ENCODE measurements around the gene FMO1.

FMO1 gene

DNA sequence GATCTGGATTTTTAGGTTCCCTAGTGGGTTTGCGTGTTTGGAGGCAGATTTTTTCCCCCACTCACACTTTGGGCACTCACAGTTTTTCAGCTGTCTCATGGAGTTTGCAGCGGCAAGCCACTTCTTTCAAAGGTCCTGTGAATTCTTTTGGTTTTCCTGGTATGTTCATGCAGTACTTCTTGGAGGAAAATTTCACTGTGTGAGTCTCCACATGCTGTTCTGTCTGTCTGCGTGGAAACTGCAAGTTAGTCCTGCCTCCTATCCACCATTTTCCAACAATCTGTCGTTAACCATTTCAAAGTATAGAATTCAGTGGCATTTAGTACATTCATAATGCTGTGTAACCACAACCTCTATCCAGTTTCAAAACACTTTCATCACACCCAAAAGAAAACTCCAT is 793 bp upstream of the FMO1 start:
- TF ChIP-seq JUND (IDR thresholded peaks at IDR 0.05; ENCODE audit: low read depth), result no peak
- in situ Hi-C loops (cut with HindIII; ENCODE audit: low pct_unique_long_range_greater_than_20kb, low sequenced_read_pairs), result no loop called here
- DNase-seq (ENCODE audit: low read depth in 1 of 2, low spot score in 1 of 2), result no peak

GRCh38 chr1:171248841-171249240 is 547 bp downstream of the FMO1 start:
- in situ Hi-C loops (cut with HindIII; ENCODE audit: low pct_unique_long_range_greater_than_20kb, low sequenced_read_pairs), result no loop called here
- TF ChIP-seq JUND (IDR thresholded peaks at IDR 0.05; ENCODE audit: low read depth), result no peak
- no peak for DNase-seq (ENCODE audit: low read depth in 1 of 2, low spot score in 1 of 2)

GRCh38 chr1:171250263-171250662 is 2.0 kb downstream of the FMO1 start:
- in situ Hi-C loops (cut with HindIII; ENCODE audit: low pct_unique_long_range_greater_than_20kb, low sequenced_read_pairs), result no loop called here
- no peak for TF ChIP-seq JUND (IDR thresholded peaks at IDR 0.05; ENCODE audit: low read depth)
- DNase-seq (ENCODE audit: low read depth in 1 of 2, low spot score in 1 of 2), result no peak

GRCh38 chr1:171251042-171251951 is 3.0 kb downstream of the FMO1 start:
- no peak for TF ChIP-seq JUND (IDR thresholded peaks at IDR 0.05; ENCODE audit: low read depth)
- DNase-seq (ENCODE audit: low read depth in 1 of 2, low spot score in 1 of 2), result peak in 1 of 2 experiments; percentile 42
- in situ Hi-C loops (cut with HindIII; ENCODE audit: low pct_unique_long_range_greater_than_20kb, low sequenced_read_pairs), result no loop called here

GRCh38 chr1:171251952-171252300 is 3.6 kb downstream of the FMO1 start:
- no peak for DNase-seq (ENCODE audit: low read depth in 1 of 2, low spot score in 1 of 2)
- no peak for TF ChIP-seq JUND (IDR thresholded peaks at IDR 0.05; ENCODE audit: low read depth)
- in situ Hi-C loops (cut with HindIII; ENCODE audit: low pct_unique_long_range_greater_than_20kb, low sequenced_read_pairs), result no loop called here

DNA sequence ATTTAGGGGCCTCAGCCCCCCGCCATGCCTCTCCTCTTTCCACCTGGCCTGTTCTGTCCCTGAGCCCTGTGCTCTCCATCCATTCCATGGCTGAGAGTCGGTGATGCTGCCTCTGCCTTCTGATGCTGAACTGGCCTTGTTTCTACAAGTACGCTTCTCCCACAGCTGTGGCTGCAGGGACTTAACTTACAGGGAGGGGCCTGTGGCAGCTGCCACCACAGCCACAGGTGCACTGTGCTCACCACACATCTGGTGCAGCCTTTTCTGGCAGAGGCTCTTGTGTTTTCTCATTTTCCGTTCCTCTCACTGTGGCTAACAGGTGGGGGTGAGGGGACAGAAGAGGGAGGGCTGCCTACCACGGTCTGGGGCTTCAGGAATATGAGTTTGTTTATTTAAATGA is 4.2 kb downstream of the FMO1 start:
- TF ChIP-seq JUND (IDR thresholded peaks at IDR 0.05; ENCODE audit: low read depth), result no peak
- DNase-seq (ENCODE audit: low read depth in 1 of 2, low spot score in 1 of 2), result no peak
- in situ Hi-C loops (cut with HindIII; ENCODE audit: low pct_unique_long_range_greater_than_20kb, low sequenced_read_pairs), result no loop called here

- in situ Hi-C loops (cut with HindIII; ENCODE audit: low pct_unique_long_range_greater_than_20kb, low sequenced_read_pairs), result no loop called here
- DNase-seq (ENCODE audit: low read depth in 1 of 2, low spot score in 1 of 2), result no peak
- TF ChIP-seq JUND (IDR thresholded peaks at IDR 0.05; ENCODE audit: low read depth), result no peak
Measured at GRCh38 chr1:171254859-171255258, 6.6 kb downstream of the FMO1 start.

- no peak for DNase-seq (ENCODE audit: low read depth in 1 of 2, low spot score in 1 of 2)
- no peak for TF ChIP-seq JUND (IDR thresholded peaks at IDR 0.05; ENCODE audit: low read depth)
- in situ Hi-C loops (cut with HindIII; ENCODE audit: low pct_unique_long_range_greater_than_20kb, low sequenced_read_pairs), result no loop called here
Measured at GRCh38 chr1:171256940-171257606, 8.8 kb downstream of the FMO1 start.

- no peak for DNase-seq (ENCODE audit: low read depth in 1 of 2, low spot score in 1 of 2)
- no peak for TF ChIP-seq JUND (IDR thresholded peaks at IDR 0.05; ENCODE audit: low read depth)
- in situ Hi-C loops (cut with HindIII; ENCODE audit: low pct_unique_long_range_greater_than_20kb, low sequenced_read_pairs), result no loop called here
Measured at GRCh38 chr1:171257607-171258076, 9.3 kb downstream of the FMO1 start.

- TF ChIP-seq JUND (IDR thresholded peaks at IDR 0.05; ENCODE audit: low read depth), result no peak
- no peak for DNase-seq (ENCODE audit: low read depth in 1 of 2, low spot score in 1 of 2)
- in situ Hi-C loops (cut with HindIII; ENCODE audit: low pct_unique_long_range_greater_than_20kb, low sequenced_read_pairs), result no loop called here
Measured at GRCh38 chr1:171258429-171258828, 10.1 kb downstream of the FMO1 start.

DNA sequence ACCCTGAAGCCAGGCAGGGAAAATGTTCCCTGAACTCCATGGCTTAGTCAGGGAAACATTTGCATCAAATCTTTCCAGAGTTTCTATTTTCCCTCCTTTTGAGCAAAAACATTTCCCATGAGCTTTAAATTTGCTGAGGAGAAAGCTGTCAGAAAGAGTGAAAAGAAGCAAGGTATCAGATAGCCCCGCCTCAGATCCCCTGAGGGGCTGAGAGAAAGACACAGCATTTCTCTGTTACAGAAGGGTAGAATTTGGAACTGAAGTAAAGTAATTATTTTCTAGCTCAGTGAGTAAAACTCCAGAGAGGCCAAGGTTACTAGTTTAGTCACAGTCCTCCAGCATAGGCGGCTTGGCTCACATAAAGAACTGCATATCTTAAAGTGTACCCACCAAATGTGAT is 10.6 kb downstream of the FMO1 start:
- in situ Hi-C loops (cut with HindIII; ENCODE audit: low pct_unique_long_range_greater_than_20kb, low sequenced_read_pairs), result no loop called here
- DNase-seq (ENCODE audit: low read depth in 1 of 2, low spot score in 1 of 2), result no peak
- TF ChIP-seq JUND (IDR thresholded peaks at IDR 0.05; ENCODE audit: low read depth), result no peak

GRCh38 chr1:171261336-171261735 is 13.0 kb downstream of the FMO1 start:
- no peak for DNase-seq (ENCODE audit: low read depth in 1 of 2, low spot score in 1 of 2)
- in situ Hi-C loops (cut with HindIII; ENCODE audit: low pct_unique_long_range_greater_than_20kb, low sequenced_read_pairs), result no loop called here
- TF ChIP-seq JUND (IDR thresholded peaks at IDR 0.05; ENCODE audit: low read depth), result no peak

GRCh38 chr1:171263901-171264300 is 15.6 kb downstream of the FMO1 start:
- no peak for TF ChIP-seq JUND (IDR thresholded peaks at IDR 0.05; ENCODE audit: low read depth)
- DNase-seq (ENCODE audit: low read depth in 1 of 2, low spot score in 1 of 2), result no peak
- in situ Hi-C loops (cut with HindIII; ENCODE audit: low pct_unique_long_range_greater_than_20kb, low sequenced_read_pairs), result no loop called here
